ENCODE measurements around the gene SGK1. TPM values are rescaled to one million over a fixed set of nuclear protein-coding genes. Genes with fewer than 3 reads are reported as not detected.
"Not testable (repeated sequence)": the region's sequence is repeated elsewhere in the genome, so short reads cannot be mapped to it uniquely, and the experiment has no call there.

The SGK1 gene
- total and polyA plus RNA-seq, 2 donors (not counting 1 experiment from before 2014, with no cell fraction given), result 37.3 to 57.8 TPM

DNA sequence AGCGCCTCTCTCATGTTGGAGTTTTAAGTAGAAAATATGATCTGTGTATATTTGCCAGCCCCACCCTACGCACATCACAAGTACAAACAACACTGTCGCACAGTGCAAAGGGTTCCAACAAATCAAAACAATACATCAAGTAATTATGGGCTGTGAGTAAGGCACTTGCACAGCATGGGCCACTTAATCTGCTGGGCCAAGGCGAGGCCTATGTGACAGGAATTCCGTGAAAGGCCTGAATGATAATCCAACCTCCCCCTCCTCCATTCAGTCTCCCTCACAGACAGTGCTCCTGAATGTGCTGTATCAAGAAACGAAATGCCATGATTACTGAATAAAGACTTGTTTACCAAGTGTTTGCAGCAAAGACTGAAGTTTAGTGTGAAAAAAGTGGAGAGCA, 135.4 kb downstream of the SGK1 start:
- no peak overlapping the region for H3K27ac Mint-ChIP-seq
- peaks cover 1% of the 10 kb centered on the region for H3K27me3 Mint-ChIP-seq
- no peaks in the 10 kb centered on the region for H3K9me3 Mint-ChIP-seq (ENCODE audit: insufficient read depth)
- ChIA-PET CTCF (interaction anchor here (9.2 kb wide), 1 partner anchor 458 kb away, joined by 187 read pairs; no protein-coding TSS in a partner anchor), POLR2A (no interaction called here)
- no peak overlapping the region for H3K27ac ChIP-seq (ENCODE audit: low read length in 2 of 2)
- peaks cover 13 to 19% of the 10 kb centered on the region in 2 donors for H3K4me1 ChIP-seq (ENCODE audit: control insufficient read depth in 2 of 2, insufficient read depth in 2 of 2, low read length in 2 of 2)
- no peak overlapping the region for H3K4me3 Mint-ChIP-seq
- ATAC-seq (ENCODE audit: low read depth) (no peak), DNase-seq (no peak)
- H4K20me1 ChIP-seq (ENCODE audit: control insufficient read depth, insufficient read depth, low read length, poor library complexity, severe bottlenecking), result no peaks in the 10 kb centered on the region
- no peak for TF ChIP-seq EZH2 (IDR thresholded peaks at IDR 0.05; ENCODE audit: borderline replicate concordance, insufficient read depth, low read depth, low read length, poor library complexity, severe bottlenecking)
- TF ChIP-seq, protein P1, sequence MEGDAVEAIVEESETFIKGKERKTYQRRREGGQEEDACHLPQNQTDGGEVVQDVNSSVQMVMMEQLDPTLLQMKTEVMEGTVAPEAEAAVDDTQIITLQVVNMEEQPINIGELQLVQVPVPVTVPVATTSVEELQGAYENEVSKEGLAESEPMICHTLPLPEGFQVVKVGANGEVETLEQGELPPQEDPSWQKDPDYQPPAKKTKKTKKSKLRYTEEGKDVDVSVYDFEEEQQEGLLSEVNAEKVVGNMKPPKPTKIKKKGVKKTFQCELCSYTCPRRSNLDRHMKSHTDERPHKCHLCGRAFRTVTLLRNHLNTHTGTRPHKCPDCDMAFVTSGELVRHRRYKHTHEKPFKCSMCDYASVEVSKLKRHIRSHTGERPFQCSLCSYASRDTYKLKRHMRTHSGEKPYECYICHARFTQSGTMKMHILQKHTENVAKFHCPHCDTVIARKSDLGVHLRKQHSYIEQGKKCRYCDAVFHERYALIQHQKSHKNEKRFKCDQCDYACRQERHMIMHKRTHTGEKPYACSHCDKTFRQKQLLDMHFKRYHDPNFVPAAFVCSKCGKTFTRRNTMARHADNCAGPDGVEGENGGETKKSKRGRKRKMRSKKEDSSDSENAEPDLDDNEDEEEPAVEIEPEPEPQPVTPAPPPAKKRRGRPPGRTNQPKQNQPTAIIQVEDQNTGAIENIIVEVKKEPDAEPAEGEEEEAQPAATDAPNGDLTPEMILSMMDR (IDR thresholded peaks at IDR 0.05), result no peak
- H3K9ac ChIP-seq (ENCODE audit: low read length), result no peak overlapping the region
- no peak overlapping the region for H3K4me3 ChIP-seq (ENCODE audit: control extremely low read depth in 1 of 5, extremely low read depth in 1 of 5, insufficient read depth in 1 of 5, low read depth in 2 of 5, low read length in 4 of 5)
- no peaks in the 10 kb centered on the region for H3K36me3 ChIP-seq (replicated peaks in 1 of 2; ENCODE audit: control extremely low read depth in 1 of 2, control insufficient read depth in 1 of 2, extremely low read depth in 1 of 2, insufficient read depth in 2 of 2, low read length in 1 of 2)
- H2AFZ ChIP-seq (ENCODE audit: insufficient read depth, low read depth, low read length, poor library complexity, severe bottlenecking), result no peak overlapping the region
- no peak overlapping the region for H3K4me2 ChIP-seq (replicated peaks; ENCODE audit: low read depth, low read length, poor library complexity, severe bottlenecking)
- no peaks in the 10 kb centered on the region for H3K79me2 ChIP-seq (ENCODE audit: control insufficient read depth, insufficient read depth, low read length)
- no peaks in the 10 kb centered on the region for H3K27me3 ChIP-seq (replicated peaks in 1 of 4; ENCODE audit: control extremely low read depth in 1 of 4, control insufficient read depth in 3 of 4, insufficient read depth in 4 of 4, low read length in 3 of 4)
- no CpG with 5 or more reads among the region's 6 CpGs for WGBS (ENCODE audit: insufficient coverage)
- intact Hi-C loops (cut with micrococcal nuclease), result no loop called here
- peaks cover 14% of the 10 kb centered on the region for H3K4me1 Mint-ChIP-seq
- peaks cover 0 to 3% (median 0%) of the 10 kb centered on the region in 3 donors for H3K9me3 ChIP-seq (ENCODE audit: control extremely low read depth in 1 of 3, control insufficient read depth in 2 of 3, insufficient read depth in 1 of 3, low read length in 2 of 3)

DNA sequence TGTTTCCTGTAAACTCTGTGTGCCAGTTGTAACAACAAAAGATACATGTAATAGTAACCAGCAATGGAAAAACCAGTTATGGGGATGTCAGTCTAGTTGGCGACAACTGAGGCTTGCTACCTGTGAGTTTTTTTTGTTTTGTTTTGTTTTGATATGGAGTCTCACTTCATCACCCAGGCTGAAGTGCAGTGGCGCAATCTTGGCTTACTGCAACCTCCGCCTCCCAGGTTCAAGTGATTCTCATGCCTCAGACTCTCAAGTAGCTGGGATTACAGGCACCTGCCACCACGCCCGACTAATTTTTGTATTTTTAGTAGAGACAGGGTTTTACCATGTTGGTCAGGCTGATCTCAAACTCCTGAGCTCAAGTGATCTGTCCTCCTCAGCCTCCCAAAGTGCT, 136.2 kb downstream of the SGK1 start:
- 100% methylated on average over 1 of the region's 5 CpGs for WGBS (ENCODE audit: insufficient coverage)
- H3K27ac ChIP-seq (ENCODE audit: low read length in 2 of 2); ATAC-seq (ENCODE audit: low read depth); H3K9me3 Mint-ChIP-seq (ENCODE audit: insufficient read depth); H3K4me3 Mint-ChIP-seq; H3K9ac ChIP-seq (ENCODE audit: low read length); H3K36me3 ChIP-seq (replicated peaks in 1 of 2; ENCODE audit: control extremely low read depth in 1 of 2, control insufficient read depth in 1 of 2, extremely low read depth in 1 of 2, insufficient read depth in 2 of 2, low read length in 1 of 2); POLR2A ChIA-PET; H4K20me1 ChIP-seq (ENCODE audit: control insufficient read depth, insufficient read depth, low read length, poor library complexity, severe bottlenecking); H3K4me2 ChIP-seq (replicated peaks; ENCODE audit: low read depth, low read length, poor library complexity, severe bottlenecking); H2AFZ ChIP-seq (ENCODE audit: insufficient read depth, low read depth, low read length, poor library complexity, severe bottlenecking); H3K9me3 ChIP-seq (ENCODE audit: control extremely low read depth in 1 of 3, control insufficient read depth in 2 of 3, insufficient read depth in 1 of 3, low read length in 2 of 3); H3K27me3 Mint-ChIP-seq; H3K79me2 ChIP-seq (ENCODE audit: control insufficient read depth, insufficient read depth, low read length); H3K27ac Mint-ChIP-seq; DNase-seq; H3K4me3 ChIP-seq (ENCODE audit: control extremely low read depth in 1 of 5, extremely low read depth in 1 of 5, insufficient read depth in 1 of 5, low read depth in 2 of 5, low read length in 4 of 5); intact Hi-C loops (cut with micrococcal nuclease); H3K27me3 ChIP-seq (replicated peaks in 1 of 4; ENCODE audit: control extremely low read depth in 1 of 4, control insufficient read depth in 3 of 4, insufficient read depth in 4 of 4, low read length in 3 of 4): not testable (repeated sequence)
- H3K4me1 ChIP-seq (ENCODE audit: control insufficient read depth in 2 of 2, insufficient read depth in 2 of 2, low read length in 2 of 2), result peaks cover 17 to 23% of the 10 kb centered on the region in 2 donors
- CTCF ChIA-PET, result interaction anchor here (9.2 kb wide), 1 partner anchor 459 kb away, joined by 187 read pairs; no protein-coding TSS in a partner anchor
- peaks cover 19% of the 10 kb centered on the region for H3K4me1 Mint-ChIP-seq

DNA sequence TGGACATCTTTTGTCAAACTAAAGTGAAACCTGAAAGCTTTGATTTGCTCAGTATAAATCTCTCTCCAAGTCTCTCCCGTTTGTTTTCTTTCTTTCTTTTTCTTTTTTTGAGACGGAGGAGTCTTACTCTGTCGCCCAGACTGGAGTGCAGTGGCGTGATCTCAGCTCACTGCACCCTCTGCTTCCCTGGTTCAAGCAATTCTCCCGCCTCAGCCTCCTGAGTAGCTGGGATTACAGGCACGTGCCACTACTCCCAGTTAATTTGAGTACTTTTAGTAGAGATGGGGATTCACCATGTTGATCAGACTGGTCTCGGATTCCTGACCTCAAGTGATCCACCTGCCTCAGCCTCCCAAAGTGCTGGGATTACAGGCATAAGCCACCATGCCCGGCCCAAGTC, 136.7 kb downstream of the SGK1 start:
- H3K4me2 ChIP-seq (replicated peaks; ENCODE audit: low read depth, low read length, poor library complexity, severe bottlenecking); H3K9me3 ChIP-seq (ENCODE audit: control extremely low read depth in 1 of 3, control insufficient read depth in 2 of 3, insufficient read depth in 1 of 3, low read length in 2 of 3); H2AFZ ChIP-seq (ENCODE audit: insufficient read depth, low read depth, low read length, poor library complexity, severe bottlenecking); H3K4me3 Mint-ChIP-seq; ATAC-seq (ENCODE audit: low read depth); H3K27ac Mint-ChIP-seq; H3K79me2 ChIP-seq (ENCODE audit: control insufficient read depth, insufficient read depth, low read length); intact Hi-C loops (cut with micrococcal nuclease); H3K4me3 ChIP-seq (ENCODE audit: control extremely low read depth in 1 of 5, extremely low read depth in 1 of 5, insufficient read depth in 1 of 5, low read depth in 2 of 5, low read length in 4 of 5); H3K27me3 ChIP-seq (replicated peaks in 1 of 4; ENCODE audit: control extremely low read depth in 1 of 4, control insufficient read depth in 3 of 4, insufficient read depth in 4 of 4, low read length in 3 of 4); DNase-seq; H3K27ac ChIP-seq (ENCODE audit: low read length in 2 of 2); H3K9ac ChIP-seq (ENCODE audit: low read length); H4K20me1 ChIP-seq (ENCODE audit: control insufficient read depth, insufficient read depth, low read length, poor library complexity, severe bottlenecking); H3K27me3 Mint-ChIP-seq; H3K36me3 ChIP-seq (replicated peaks in 1 of 2; ENCODE audit: control extremely low read depth in 1 of 2, control insufficient read depth in 1 of 2, extremely low read depth in 1 of 2, insufficient read depth in 2 of 2, low read length in 1 of 2); H3K9me3 Mint-ChIP-seq (ENCODE audit: insufficient read depth): not testable (repeated sequence)
- H3K4me1 ChIP-seq (ENCODE audit: control insufficient read depth in 2 of 2, insufficient read depth in 2 of 2, low read length in 2 of 2), result peaks cover 17 to 24% of the 10 kb centered on the region in 2 donors
- CTCF ChIA-PET, result interaction anchor here (0.7 to 9.2 kb wide), 2 partner anchors 68 to 459 kb away, joined by 3 to 187 read pairs; no protein-coding TSS in a partner anchor
- POLR2A ChIA-PET, result interaction anchor here (0.7 kb wide), 1 partner anchor 13 kb away, joined by 3 read pairs; no protein-coding TSS in a partner anchor
- H3K4me1 Mint-ChIP-seq, result peaks cover 19% of the 10 kb centered on the region
- 70% methylated on average over 2 of the region's 8 CpGs for WGBS (ENCODE audit: insufficient coverage)
